ENCODE results near the gene RASSF8.

GRCh38 chr12:25976289-25976688, 17.8 kb downstream of the RASSF8 start:
- TF ChIP-seq POLR2A (IDR thresholded peaks at IDR 0.05) (no peak), CTCF (IDR thresholded peaks at IDR 0.05) (no peak)
